Tibial nerve (tissue), 4 donors: ENCODE results near the gene MFSD6L.

Experiments
- CTCF ChIP-seq, 5 experiments: fragments of 200-600 bp in 3 of 5; fragments of 450-650 bp in 2 of 5; sonication (generic) in 3 of 5; IDR thresholded peaks; one replicate each; pipeline ENCODE4 v1.5.1; 2016 to 2019; ENCODE audit warnings: antibody characterized with exemption in 5 of 5, mild to moderate bottlenecking in 3 of 5, moderate library complexity in 2 of 5
- EP300 ChIP-seq, 2 donors: sonication (generic); formaldehyde crosslinking; IDR thresholded peaks; one replicate each; pipeline ENCODE4 v1.6.1; 2017; ENCODE audit warnings: antibody characterized with exemption in 2 of 2, mild to moderate bottlenecking in 1 of 2
- POLR2A ChIP-seq, 2 donors: fragments of 450-650 bp; IDR thresholded peaks; one replicate each; pipeline ENCODE4 v1.6.1; 2017; ENCODE audit warnings: antibody characterized with exemption in 2 of 2, mild to moderate bottlenecking in 2 of 2, moderate library complexity in 2 of 2

DNA sequence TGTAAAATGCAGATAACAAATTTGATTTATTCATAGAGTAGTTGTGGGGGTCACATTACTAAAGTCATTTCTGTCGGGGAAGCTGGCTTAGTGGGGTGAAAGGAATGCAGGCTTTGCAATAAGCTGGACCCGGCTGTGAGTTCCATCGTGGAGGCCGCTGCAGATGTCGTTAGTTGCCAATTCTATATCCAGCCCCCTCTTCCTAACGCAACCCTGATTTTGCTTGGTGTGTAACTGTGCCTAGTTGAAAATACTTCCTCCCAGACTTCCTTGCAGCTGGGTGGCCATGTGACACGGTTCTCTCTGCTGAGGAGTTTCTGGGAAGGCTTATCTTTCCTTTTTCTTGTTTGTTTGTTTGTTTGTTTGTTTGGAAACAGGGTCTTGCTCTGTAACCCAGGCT lies 4.5 kb downstream of the MFSD6L start:
- TF ChIP-seq POLR2A (IDR thresholded peaks at IDR 0.05): no peak
- no peak for TF ChIP-seq CTCF (IDR thresholded peaks at IDR 0.05)
- no peak for TF ChIP-seq EP300 (IDR thresholded peaks at IDR 0.05)
